ENCODE measurements around the gene FAM53A.
A peak's percentile ranks its signal among the peaks of the same experiment; 100 is the strongest.

FAM53A gene

GRCh38 chr4:1720163-1720983 is 36.3 kb upstream of the FAM53A start:
- H3K27ac ChIP-seq, result peak overlapping the region; percentile 98
- no peak for TF ChIP-seq CTCF (IDR thresholded peaks at IDR 0.05)
- TF ChIP-seq ZFX (IDR thresholded peaks at IDR 0.05; ENCODE audit: borderline replicate concordance), result no peak

- H3K27ac ChIP-seq, result peak overlapping the region; percentile 98
- no peak for TF ChIP-seq ZFX (IDR thresholded peaks at IDR 0.05; ENCODE audit: borderline replicate concordance)
- TF ChIP-seq CTCF (IDR thresholded peaks at IDR 0.05), result no peak
These were observed 34.2 kb upstream of the FAM53A start for GRCh38 chr4:1718095-1718850.

GRCh38 chr4:1717129-1718094 is 33.3 kb upstream of the FAM53A start:
- no peak for TF ChIP-seq CTCF (IDR thresholded peaks at IDR 0.05)
- TF ChIP-seq ZFX (IDR thresholded peaks at IDR 0.05; ENCODE audit: borderline replicate concordance), result no peak
- peak overlapping the region; percentile 98 for H3K27ac ChIP-seq

GRCh38 chr4:1716065-1716945 is 32.2 kb upstream of the FAM53A start:
- H3K27ac ChIP-seq, result peak overlapping the region; percentile 98
- TF ChIP-seq CTCF (IDR thresholded peaks at IDR 0.05), result no peak
- no peak for TF ChIP-seq ZFX (IDR thresholded peaks at IDR 0.05; ENCODE audit: borderline replicate concordance)

GRCh38 chr4:1715002-1715758 is 31.1 kb upstream of the FAM53A start:
- peak overlapping the region; percentile 98 for H3K27ac ChIP-seq
- TF ChIP-seq CTCF (IDR thresholded peaks at IDR 0.05) (no peak), ZFX (IDR thresholded peaks at IDR 0.05; ENCODE audit: borderline replicate concordance) (no peak)
